Liver (tissue), 3 donors: Measurements from ENCODE around the gene NFIA.

Experiments
- GABPA ChIP-seq, 2 donors: IDR thresholded peaks in 1 of 2; conservative IDR thresholded peaks in 1 of 2; 2 replicates each; pipeline ENCODE4 v1.6.1; 2016; ENCODE audit warnings: antibody characterized with exemption in 2 of 2, mild to moderate bottlenecking in 1 of 2, moderate library complexity in 1 of 2
- RAD21 ChIP-seq, 2 donors: IDR thresholded peaks; 2 replicates each; pipeline ENCODE4 v1.6.1; 2016; ENCODE audit warnings: antibody characterized with exemption in 2 of 2, mild to moderate bottlenecking in 2 of 2
- TF ChIP-seq, protein P1 (sequence below): IDR thresholded peaks from 2 replicates; pipeline ENCODE4 v1.6.1; 2016; ENCODE audit warnings: antibody characterized with exemption, mild to moderate bottlenecking
- TF ChIP-seq, protein P2 (sequence below): fragments of 150-350 bp; IDR thresholded peaks from 2 replicates; pipeline ENCODE4 v1.5.1; 2017; ENCODE audit warnings: improper control_type of control experiment, low read depth, low read length; ENCODE audit not compliant: missing input control
- donor health status: healthy.
- donor health status: healthy.

DNA sequence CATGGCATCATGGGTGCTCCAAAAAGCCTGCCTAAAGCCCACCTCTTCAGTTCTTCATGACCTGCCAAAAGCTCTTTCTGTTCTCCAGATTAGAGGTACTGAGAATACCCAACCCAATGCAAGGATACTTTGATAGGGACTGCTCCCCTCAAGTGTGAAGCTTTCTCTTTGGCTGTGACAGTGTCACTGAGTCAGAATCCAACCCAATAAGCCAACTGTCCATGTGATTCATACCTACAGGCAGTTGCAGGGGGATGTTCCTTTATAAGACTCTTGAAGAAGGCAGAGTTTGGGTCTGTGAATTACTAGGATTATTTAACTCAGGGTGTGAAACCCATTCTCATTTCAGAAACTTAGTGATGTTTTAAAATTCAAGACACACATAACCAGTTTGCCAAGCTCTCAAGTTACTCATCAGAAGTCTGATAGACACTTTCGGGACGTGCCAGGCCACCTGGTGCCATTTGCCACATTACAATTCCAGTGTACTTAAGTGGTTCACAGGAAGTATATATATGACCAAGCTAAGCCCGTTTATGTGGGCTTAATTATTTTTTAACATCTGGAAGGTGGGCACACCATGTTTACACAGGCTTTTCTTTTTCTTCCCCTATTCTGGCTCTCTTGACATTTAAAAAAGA is 265.8 kb downstream of the NFIA start:
- TF ChIP-seq, protein P1, sequence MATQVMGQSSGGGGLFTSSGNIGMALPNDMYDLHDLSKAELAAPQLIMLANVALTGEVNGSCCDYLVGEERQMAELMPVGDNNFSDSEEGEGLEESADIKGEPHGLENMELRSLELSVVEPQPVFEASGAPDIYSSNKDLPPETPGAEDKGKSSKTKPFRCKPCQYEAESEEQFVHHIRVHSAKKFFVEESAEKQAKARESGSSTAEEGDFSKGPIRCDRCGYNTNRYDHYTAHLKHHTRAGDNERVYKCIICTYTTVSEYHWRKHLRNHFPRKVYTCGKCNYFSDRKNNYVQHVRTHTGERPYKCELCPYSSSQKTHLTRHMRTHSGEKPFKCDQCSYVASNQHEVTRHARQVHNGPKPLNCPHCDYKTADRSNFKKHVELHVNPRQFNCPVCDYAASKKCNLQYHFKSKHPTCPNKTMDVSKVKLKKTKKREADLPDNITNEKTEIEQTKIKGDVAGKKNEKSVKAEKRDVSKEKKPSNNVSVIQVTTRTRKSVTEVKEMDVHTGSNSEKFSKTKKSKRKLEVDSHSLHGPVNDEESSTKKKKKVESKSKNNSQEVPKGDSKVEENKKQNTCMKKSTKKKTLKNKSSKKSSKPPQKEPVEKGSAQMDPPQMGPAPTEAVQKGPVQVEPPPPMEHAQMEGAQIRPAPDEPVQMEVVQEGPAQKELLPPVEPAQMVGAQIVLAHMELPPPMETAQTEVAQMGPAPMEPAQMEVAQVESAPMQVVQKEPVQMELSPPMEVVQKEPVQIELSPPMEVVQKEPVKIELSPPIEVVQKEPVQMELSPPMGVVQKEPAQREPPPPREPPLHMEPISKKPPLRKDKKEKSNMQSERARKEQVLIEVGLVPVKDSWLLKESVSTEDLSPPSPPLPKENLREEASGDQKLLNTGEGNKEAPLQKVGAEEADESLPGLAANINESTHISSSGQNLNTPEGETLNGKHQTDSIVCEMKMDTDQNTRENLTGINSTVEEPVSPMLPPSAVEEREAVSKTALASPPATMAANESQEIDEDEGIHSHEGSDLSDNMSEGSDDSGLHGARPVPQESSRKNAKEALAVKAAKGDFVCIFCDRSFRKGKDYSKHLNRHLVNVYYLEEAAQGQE: no peak
- TF ChIP-seq, protein P2, sequence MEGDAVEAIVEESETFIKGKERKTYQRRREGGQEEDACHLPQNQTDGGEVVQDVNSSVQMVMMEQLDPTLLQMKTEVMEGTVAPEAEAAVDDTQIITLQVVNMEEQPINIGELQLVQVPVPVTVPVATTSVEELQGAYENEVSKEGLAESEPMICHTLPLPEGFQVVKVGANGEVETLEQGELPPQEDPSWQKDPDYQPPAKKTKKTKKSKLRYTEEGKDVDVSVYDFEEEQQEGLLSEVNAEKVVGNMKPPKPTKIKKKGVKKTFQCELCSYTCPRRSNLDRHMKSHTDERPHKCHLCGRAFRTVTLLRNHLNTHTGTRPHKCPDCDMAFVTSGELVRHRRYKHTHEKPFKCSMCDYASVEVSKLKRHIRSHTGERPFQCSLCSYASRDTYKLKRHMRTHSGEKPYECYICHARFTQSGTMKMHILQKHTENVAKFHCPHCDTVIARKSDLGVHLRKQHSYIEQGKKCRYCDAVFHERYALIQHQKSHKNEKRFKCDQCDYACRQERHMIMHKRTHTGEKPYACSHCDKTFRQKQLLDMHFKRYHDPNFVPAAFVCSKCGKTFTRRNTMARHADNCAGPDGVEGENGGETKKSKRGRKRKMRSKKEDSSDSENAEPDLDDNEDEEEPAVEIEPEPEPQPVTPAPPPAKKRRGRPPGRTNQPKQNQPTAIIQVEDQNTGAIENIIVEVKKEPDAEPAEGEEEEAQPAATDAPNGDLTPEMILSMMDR: no peak
- no peak for TF ChIP-seq RAD21 (IDR thresholded peaks at IDR 0.05)
- no peak for TF ChIP-seq GABPA (IDR thresholded peaks at IDR 0.05 in 1 of 2, conservative IDR thresholded peaks at IDR 0.05 in 1 of 2)
